HG03064 (cell line): ENCODE data around the gene HDHD3.
"Not testable (repeated sequence)": the region's sequence is repeated elsewhere in the genome, so short reads cannot be mapped to it uniquely, and the experiment has no call there.

Source experiments
- ATAC-seq: cut with Tn5 transposase; IDR thresholded peaks from one replicate; pipeline ENCODE4 v1.9.1; 2021; ENCODE audit warnings: low read depth; ENCODE audit not compliant: unreplicated experiment

Gene HDHD3

DNA sequence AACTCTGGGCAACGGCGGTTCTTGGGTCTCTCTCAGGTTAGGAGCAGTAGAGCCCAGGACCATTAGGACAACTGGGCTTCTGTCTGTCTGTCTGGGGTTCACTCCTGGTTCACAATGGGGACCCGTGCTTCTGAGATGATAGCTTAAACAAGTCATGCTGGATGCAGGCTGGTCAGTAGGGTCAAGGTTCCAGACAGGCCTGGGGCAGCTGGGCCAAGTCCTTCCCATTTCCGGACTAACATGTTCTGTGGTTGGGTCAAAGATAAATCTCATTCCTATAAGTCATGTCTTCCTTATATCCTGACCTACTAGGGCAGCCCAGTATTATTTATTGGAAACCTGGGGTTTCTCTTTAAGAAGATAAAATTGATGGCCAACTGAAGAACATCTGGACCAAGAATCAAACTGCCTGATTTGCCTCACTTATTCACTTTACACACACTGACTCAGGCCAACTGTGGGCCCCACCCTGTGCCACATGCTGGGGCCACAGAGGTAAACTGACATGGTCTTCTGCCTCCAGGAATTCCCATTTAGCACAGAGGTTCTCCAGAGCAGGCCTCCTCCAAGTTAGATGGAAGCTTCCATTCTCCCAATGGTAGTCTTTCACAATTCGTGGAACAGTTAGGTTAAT is 8.3 kb downstream of the HDHD3 start:
- ATAC-seq = no peak

DNA sequence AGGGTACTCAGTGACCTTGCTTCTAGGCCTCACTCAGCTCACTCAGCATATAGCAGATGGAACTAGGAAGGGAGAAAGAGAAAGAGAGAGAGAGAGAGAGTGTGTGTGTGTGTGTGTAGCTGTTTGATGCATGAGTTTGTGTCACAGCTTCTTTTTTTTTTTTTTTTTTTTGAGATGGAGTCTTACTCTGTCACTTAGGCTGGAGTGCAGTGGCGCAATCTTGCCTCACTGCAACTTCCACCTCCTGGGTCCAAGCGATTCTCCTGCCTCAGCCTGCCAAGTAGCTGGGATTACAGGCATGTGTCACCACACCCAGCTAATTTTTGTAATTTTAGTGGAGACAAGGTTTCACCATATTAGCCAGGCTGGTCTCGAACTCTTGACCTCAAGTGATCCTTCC is 11.1 kb downstream of the HDHD3 start:
- not testable (repeated sequence) for ATAC-seq

DNA sequence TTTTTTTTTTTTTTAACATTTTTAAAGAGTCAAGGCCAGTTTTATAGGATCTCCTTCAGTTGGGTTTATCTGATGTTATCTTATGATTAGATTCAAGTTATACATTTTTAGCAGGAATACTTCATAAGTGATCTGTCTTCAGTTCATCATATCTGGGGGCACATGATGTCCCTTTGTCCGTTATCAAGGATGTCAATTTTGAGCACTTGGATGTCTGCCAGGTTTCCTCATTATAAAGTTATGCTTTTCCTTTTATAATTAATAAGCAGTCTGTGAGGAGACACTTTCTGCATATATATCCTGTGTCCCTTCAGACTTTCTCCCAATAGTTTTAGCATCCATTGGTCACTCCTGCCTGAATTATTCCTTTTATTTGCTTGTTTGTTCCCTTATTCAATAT is 11.8 kb downstream of the HDHD3 start:
- no peak for ATAC-seq

DNA sequence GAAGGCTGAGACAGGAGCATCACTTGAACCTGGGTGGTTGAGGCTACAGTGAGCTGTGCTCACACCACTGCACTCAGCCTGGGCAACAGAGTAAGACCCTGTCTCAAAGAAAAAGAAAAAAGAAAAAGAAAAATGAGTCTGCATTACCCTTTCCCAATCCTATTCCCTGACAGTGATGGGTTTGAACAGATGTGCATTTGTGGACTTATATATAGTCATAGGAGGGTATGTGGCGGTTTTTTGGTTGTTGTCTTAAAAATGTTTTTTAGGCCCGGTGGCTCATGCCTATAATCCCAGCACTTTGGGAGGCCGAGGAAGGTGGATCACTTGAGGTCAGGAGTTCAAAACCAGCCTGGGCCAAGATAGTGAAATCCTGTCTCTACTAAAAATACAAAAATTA is 13.4 kb downstream of the HDHD3 start:
- ATAC-seq = no peak

DNA sequence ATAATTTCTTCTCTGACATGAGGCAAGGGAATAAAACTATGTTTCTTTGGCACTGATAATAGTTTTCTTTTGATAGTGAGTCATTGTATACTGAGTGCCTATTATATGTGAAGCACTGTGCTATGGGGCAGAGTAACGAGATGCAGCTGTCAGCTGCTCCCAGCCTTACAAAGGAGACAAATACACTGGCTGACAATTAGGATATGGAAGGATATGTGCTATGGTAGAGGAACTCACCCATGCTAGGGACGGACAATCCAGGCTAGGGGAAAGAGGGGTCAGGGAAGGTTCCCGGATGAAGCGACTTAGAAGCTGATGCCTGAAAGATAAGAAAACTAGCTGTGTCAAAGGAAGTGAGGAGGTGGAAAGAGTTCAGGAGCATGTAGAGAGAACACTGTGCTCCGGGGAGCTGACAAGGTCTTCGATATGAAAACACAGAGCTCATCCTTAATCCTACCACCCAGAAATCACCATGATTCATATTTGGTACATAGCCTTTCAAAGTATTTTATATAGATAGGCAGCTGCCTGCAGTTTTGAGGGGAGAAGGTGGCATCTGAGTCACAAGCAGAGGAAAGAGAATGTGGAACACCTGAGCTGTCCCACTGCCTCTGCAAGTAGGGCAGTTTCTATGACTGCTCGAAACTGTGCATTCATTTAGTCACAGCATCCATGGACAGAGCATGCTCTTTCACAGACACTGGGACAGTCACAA is 15.3 kb downstream of the HDHD3 start:
- ATAC-seq = no peak

DNA sequence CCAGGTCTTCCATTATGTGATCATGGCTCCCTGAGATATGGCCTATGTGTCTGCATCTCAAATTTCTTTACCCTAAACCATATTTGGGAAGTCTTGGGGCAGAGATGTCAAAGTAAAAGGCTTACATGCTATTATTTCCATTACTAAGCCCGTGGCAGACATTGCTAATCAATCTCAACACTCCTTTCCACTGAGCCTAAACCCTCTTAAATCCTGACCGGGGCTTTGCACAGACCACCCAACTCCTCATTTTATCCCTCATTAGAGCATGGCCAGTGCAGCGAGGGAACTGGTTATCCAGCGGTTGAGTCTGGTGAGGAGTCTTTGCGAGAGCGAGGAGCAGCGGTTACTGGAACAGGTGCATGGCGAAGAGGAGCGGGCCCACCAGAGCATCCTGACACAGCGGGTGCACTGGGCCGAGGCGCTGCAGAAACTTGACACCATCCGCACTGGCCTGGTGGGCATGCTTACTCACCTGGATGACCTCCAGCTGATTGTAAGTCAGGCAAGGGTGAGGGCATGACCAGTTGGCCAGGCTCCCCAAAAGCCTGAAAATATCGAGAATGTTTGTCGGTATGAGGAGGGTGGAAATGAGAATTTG is 16.4 kb downstream of the HDHD3 start:
- no peak for ATAC-seq

DNA sequence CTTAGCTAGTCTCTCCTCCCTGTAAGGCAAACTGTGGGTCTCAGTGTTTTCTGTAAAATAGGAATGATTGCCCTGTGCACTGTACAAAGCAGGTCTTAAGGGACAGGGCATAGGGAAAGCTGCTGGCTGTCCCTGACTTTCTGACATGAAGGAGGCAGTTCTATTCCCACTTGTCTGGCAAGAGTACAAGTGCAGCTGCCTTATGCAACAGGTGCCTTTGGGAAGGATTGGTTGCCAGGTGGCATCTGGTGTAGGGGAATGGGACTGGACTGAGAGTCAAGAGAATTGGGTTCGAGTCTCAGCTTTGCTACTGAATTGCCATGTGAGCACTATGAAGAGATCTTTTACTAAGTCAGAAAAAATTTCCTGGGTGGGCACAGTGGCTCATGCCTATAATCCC is 17.4 kb downstream of the HDHD3 start:
- ATAC-seq = no peak

DNA sequence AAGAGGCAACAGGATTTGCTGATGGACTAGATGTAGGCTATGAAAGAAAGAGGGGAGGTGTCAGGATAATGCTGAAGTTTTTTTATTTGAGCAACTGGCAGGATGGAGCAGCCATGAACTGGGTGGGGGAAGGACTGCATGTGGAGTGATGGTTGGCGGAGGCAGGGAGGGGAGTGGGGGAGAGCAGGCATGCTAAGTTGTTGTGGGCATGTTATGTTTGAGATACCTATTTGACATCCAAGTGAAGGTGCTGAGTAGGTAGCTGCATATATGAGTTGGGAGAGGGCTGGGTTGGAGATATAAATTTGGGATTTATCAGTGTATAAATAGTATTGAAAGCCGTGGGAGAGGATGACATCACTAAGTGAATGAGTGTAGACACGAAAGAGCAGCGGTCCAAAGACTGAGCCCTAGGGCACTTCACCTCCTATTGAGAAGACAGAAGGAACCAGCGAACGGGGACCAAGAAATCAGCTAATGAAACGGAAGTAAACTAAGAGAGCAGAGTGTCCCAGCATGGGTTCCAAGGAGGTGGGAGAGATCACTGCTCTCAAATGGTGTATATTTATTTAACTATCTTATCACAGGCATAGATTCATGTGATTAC is 20.0 kb downstream of the HDHD3 start:
- ATAC-seq = no peak

DNA sequence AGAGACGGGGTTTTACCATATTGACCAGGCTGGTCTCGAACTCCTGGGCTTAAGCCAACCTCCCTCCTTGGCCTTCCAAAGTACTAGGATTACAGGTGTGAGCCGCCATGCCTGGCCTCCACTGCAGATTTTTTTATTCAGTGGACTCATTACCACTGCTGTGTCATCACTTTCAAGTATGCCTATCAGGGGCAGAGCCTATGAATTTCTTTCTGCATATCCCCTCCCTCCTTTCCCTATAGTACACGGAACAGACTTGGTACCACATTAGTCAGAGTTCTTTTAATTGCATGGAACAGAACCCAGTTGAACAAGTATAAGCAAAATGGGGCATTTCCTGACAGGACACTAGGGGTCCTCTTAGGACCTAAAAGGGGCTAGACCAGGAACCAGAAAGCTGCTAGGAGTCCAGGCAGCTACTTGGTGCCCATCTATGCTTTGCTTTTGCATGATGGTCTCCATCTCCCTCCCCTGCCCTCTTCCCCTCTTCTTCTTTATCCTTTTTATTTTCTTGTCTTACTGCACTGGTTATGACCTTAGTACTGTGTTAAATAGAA is 21.7 kb downstream of the HDHD3 start:
- no peak for ATAC-seq

DNA sequence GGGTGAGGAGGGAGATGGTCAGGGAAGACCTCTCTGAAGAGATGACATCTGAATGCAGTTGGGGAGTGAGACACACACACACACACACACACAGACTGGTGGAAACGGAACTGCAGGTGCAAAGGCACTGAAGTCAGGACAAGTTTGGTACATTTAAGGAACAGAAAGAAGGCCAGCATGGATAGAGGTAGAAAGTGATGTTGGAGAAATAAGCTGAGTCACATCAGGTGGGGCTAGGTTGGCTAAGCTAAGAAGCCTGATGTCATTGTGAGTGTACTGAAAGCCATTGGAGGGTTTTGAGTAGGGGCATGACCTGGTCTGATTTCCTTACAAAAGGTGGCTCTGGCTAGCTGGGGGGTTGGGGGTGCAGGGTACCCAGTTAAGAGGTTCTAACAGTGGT is 24.4 kb downstream of the HDHD3 start:
- no peak for ATAC-seq

DNA sequence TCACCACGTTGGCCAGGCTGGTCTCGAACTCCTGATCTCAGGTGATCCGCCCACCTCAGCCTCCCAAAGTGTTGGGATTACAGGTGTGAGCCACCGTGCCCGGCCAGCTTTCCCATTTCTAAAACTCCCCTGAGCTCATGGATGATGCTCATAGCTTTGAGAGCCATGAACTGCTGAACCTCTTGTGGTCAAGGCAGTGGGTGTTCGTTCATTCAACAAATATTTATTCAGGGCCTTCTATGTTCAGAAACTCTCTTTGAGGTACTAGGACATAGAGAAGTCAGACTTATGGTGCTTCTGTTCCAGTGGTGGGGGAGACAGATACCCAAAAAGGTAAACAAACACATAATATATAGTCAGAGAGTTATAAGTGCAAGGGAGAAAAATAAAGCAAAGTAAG is 24.8 kb downstream of the HDHD3 start:
- ATAC-seq = no peak

DNA sequence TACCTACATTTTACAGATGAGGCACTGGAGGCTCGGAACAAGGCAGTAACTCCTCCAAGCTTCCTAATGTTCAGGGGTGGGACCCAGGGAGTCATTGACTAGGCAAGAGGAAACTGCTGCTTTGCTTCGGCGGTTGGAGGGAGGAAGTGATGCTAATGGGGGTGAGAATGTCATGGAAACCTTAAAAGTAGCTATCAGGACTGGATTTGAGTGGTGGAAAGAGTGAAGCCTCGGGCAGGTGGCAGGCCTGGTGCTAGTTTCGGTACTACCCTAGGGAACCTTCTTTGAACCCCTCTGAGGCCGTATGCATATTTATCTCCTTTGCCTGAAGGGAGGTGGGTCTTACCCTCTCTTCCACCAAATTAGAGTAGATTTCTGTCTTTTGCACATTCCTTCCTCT is 25.8 kb downstream of the HDHD3 start:
- no peak for ATAC-seq

DNA sequence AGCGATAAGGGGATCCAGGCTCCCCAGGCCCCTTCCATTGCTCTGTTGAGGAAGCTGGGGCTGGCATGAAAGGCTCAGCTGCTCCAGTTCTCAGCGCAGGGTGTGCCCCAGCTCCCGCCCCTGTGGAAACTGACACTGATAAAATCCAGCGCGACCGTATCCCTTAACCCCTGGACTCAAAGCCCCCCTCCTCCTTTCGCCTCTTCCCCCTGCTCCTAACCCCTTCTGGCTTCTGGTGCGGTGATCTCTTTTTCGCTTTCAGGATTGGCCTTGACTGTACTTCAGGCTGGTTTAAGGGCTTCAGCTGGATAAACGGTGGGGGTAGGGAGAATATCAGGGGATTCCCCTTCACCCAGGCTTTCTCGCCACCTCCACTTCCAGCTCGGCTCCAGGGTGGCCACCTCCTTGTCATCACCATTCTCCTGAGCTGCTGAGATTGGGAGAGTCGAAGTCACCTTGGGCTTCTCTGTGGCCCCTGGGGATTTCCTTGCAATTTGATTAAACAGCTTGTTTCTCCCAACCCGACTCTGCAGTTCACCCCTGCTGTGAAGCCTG is 26.6 kb downstream of the HDHD3 start:
- ATAC-seq = no peak

DNA sequence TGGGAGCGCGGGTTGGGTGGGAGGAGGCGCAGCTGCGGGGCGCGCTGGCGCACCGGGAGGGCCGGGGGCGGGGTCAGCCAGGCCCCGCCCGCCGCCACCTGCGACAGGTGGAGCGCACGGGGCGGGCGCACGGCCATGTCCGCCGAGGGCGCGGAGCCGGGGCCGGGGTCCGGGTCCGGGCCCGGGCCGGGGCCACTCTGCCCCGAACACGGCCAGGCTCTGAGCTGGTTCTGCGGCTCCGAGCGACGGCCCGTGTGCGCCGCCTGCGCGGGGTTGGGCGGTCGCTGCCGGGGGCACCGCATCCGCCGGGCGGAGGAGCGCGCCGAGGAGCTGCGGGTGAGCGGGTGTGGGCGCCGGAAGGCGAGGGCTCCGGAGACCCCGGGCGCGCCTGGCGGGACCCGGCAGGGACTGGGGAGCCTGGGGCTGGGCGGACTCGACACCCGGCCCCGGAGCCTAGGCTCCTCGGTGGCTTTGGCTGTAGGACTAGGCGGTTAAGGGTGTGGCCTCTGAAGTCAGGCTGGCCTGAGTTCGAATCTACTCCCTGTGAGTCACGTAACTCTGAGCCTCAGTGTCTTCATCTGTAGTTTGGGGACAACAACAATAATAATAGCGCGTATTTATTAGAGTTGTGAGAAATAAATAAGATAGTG is 27.2 kb downstream of the HDHD3 start, which contains the start of gene BSPRY:
Gene BSPRY, plus strand, starts transcription at position 97 of the 650 bp plus-strand sequence. Its CDS starts 39 bp downstream, at position 136.
- peak; percentile 44 for ATAC-seq

DNA sequence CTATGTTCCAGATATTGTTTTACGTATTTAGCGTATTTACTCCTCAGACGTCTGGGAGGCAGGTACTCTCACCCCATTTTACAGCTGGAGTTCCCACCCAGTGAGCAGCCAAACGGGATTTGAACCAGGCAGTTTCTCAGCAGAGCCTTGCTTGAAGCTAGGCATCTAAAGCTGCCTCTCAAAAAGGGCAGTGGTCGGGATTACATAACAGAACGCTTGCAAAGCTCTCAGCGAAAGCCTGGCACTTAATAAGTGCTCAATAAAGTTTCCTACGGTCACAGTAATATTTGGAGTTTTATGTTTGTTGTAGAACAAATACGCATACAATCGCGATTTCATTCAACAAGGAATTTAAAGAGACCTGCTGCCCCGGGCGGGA is 27.7 kb downstream of the HDHD3 start:
- ATAC-seq = no peak

DNA sequence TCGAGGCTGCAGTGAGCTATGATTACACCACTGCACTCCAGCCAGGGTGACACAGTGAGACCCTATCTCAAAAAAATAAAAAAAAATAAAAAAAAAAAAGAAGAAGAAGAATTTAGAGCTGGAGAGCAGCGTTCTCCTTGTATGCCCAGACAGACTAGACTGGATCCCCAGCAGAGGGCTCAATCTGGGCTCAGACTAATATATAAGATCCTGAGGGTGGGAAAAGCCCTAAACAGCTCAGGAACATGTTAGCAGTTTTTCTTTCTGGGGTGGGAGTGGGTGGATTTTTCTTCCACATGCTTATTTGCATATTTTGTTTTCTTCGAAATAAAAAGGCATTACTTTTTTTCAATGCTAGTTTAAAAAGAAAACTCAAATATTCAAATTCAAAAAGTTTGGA is 28.3 kb downstream of the HDHD3 start:
- ATAC-seq = no peak

DNA sequence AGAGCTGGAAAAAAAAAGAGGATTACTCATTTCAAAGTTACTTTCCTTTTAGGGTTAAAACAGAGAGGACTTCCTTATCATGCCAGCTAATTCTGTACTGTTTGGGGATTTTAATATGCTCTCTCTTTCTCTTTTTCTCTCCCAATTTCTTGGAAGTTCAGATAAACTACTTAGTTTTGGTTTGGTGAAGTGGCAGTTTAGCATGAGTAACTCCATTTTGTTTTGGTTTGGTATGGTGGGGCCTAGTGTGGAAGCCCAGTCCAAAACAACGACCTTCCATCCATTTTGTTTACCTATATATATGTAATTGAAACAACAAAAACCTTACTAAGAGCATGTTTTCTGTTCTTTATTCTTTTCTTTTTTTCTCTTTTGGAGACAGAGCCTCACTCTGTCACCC is 31.1 kb downstream of the HDHD3 start:
- ATAC-seq = no peak

DNA sequence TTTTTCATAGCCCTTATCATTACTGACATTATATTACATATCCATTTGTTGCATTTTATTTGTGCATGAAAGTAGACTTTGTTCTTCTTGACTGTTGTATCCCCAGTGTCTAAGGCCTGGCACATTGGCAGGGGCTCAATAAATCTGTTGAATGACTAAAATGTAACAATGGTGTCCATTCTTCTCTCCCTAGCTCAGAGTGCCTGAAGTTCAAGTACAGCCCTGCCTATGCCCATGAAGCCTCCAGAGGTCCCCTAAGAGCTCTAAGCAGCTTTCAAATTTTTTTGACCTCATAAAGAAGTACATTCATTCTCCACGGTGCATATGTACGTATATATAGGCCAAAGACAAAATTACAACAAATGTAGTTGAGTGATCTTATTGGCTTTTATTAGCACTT is 31.6 kb downstream of the HDHD3 start:
- no peak for ATAC-seq

DNA sequence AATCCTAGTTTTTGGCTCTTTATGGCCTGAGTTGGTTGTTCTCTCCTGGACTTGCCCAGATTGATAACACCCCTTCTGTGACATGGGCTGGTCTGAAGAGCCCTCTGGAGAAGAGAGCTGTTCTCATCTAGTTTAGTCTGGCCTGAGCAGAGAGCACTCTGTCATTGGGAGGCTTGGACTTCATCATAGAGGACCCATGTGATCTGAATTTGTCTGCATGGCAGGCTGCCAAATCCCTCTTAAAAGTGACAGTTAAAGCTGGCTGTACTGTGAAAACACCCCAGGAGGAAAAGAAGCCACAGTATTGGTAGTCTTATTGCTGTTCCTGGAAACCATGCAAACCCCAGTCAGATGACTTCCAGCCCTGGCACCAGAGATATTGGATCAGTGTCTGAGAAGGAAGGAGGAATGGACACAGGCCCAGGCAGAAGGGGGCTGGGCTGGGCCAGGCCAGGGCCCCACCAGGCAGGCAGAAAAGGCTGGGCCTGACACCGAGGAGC is 33.0 kb downstream of the HDHD3 start:
- no peak for ATAC-seq

DNA sequence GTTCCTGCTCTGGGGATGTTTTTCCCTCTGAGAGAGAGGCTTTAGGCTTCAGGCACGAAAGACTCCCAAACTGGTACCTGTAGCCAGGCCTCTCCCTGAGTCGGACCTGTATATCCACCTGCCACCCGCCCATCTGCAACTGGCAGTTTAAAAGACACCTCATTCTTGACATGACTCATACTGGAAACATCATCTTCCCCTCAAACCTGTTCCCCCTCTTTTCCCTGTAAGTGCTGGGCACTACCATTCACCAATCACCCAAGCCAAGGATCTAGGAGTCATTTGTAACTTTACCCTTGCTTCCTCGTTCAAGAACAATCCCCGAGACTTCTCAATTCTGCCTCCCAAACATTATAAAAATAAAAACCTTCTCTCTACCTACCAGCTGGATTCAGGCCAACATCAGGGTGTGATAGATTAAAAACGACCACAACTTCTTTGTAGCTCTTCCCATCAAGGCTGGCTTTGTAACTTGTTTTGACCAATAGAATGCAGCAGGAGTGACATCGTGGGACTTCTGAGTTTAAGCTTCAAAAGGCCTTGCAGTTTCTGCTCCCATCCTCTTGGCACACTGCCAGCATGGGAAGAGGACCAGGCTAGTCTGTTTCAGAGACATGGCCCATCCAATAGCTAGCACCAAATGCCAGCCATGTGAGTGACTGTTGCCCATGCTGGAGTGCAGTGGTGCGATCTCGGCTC is 34.9 kb downstream of the HDHD3 start:
- ATAC-seq = no peak
